ENCODE results near the gene SEC14L1. TPM values are rescaled to one million over a fixed set of nuclear protein-coding genes. Genes with fewer than 3 reads are reported as not detected.

Gene SEC14L1
- total and polyA plus RNA-seq, 2 of the 8 experiments (the other 6 are each of a cell fraction or from before 2014, with no cell fraction given): 27.2 to 74.4 TPM

- H2AFZ ChIP-seq (ENCODE audit: low read length): no peak overlapping the region
- H4K91ac ChIP-seq (replicated peaks; ENCODE audit: insufficient read length, low read length): no peak overlapping the region
- H3K56ac ChIP-seq (replicated peaks; ENCODE audit: insufficient read length, low read depth, low read length): no peak overlapping the region
- H2BK12ac ChIP-seq (ENCODE audit: low read depth, low read length): no peak overlapping the region
- H3K23me2 ChIP-seq (ENCODE audit: low read depth, low read length): no peaks in the 10 kb centered on the region
- H3K27me3 ChIP-seq (replicated peaks in 1 of 4; ENCODE audit: control insufficient read depth in 3 of 4, extremely low read depth in 1 of 4, insufficient read depth in 3 of 4, low read length in 3 of 4): no peaks in the 10 kb centered on the region
- H4K8ac ChIP-seq (ENCODE audit: extremely low read depth, insufficient read depth, low read length): peak overlapping the region; percentile 90
- peaks cover 3 to 4% of the 10 kb centered on the region in 2 experiments for H4K20me1 ChIP-seq (replicated peaks in 1 of 2; ENCODE audit: control insufficient read depth in 1 of 2, insufficient read depth in 2 of 2, low read length in 2 of 2)
- H4K5ac ChIP-seq (ENCODE audit: insufficient read length, low read depth, low read length): no peak overlapping the region
- POLR2A ChIA-PET (ENCODE audit: partially characterized antibody): interaction anchor here (0.6 to 1.6 kb wide), 7 partner anchors 10 to 293 kb away, joined by 3 to 5 read pairs (median 3); no protein-coding TSS in a partner anchor
- CTCF ChIA-PET (ENCODE audit: partially characterized antibody): interaction anchor here (0.7 to 3.6 kb wide), 8 partner anchors 11 to 96 kb away, joined by 3 to 17 read pairs (median 4); no protein-coding TSS in a partner anchor
- no peak for DNase-seq (ENCODE audit: low read depth in 1 of 2, low spot score in 2 of 2)
- no peak overlapping the region for H2BK120ac ChIP-seq (replicated peaks; ENCODE audit: low read depth, low read length)
- peaks cover 0 to 45% of the 10 kb centered on the region in 2 experiments; a peak in 2 of 4 replicates for H3K79me2 ChIP-seq (ENCODE audit: control insufficient read depth in 1 of 2, insufficient read depth in 2 of 2, low read length in 2 of 2)
- peaks cover 0 to 5% (median 0%) of the 10 kb centered on the region in 4 experiments; a peak in 2 of 7 replicates for H3K4me1 ChIP-seq (replicated peaks in 1 of 4; ENCODE audit: control insufficient read depth in 3 of 4, insufficient read depth in 4 of 4, low read length in 3 of 4)
- H2BK15ac ChIP-seq (ENCODE audit: low read length): no peak overlapping the region
- 91% methylated on average over 16 of the region's 16 CpGs; no CpG with 5 or more reads in 1 of the 2 experiments for WGBS, 2 experiments (ENCODE audit: extremely low coverage in 1 of 2, insufficient coverage in 1 of 2, insufficient read length in 1 of 2, insufficient replicate concordance in 2 of 2, low coverage in 1 of 2, low lambda C conversion rate in 2 of 2, missing lambda C conversion rate in 1 of 2)
- no peak overlapping the region for H2BK5ac ChIP-seq (ENCODE audit: low read depth, low read length)
- H3K36me3 ChIP-seq (ENCODE audit: control insufficient read depth in 2 of 4, insufficient read depth in 4 of 4, low read length in 3 of 4): no peaks in the 10 kb centered on the region
- FAIRE-seq: no peak
- H3K4me3 ChIP-seq (ENCODE audit: extremely low read depth in 1 of 4, insufficient read depth in 2 of 4, low read depth in 3 of 4, low read length in 4 of 4): no peak overlapping the region
- H3K27ac ChIP-seq (ENCODE audit: low read depth, low read length): no peak overlapping the region
- no peak overlapping the region for H2BK20ac ChIP-seq (ENCODE audit: low read length)
- no peak overlapping the region; a peak in 1 of 7 replicates for H3K9ac ChIP-seq (replicated peaks in 1 of 4; ENCODE audit: extremely low read depth in 1 of 4, low read depth in 3 of 4, low read length in 3 of 4)
- H3K4ac ChIP-seq (replicated peaks; ENCODE audit: insufficient read length, low read depth, low read length): no peak overlapping the region
- no peak overlapping the region for H3K14ac ChIP-seq (ENCODE audit: insufficient read length)
- H2AK5ac ChIP-seq (ENCODE audit: low read depth, low read length): no peak overlapping the region
- 0 out of 2 replicates have a peak, but pooled peaks cover 4% of the 10 kb centered on the region for H3K79me1 ChIP-seq (ENCODE audit: low read depth, low read length)
- no peak overlapping the region for H3K23ac ChIP-seq (ENCODE audit: insufficient read length)
- H3K18ac ChIP-seq (ENCODE audit: extremely low read depth, low read length): no peak overlapping the region
- no peaks in the 10 kb centered on the region; a peak in 1 of 4 replicates for H3K9me3 ChIP-seq (ENCODE audit: insufficient read depth in 2 of 2, low read depth in 1 of 2, low read length in 1 of 2)
- no peak overlapping the region for H3K4me2 ChIP-seq (ENCODE audit: insufficient read depth in 1 of 2, low read depth in 2 of 2, low read length in 2 of 2)
- TF ChIP-seq RFX5 (IDR thresholded peaks at IDR 0.05; ENCODE audit: borderline replicate concordance, low read depth, low read length) (no peak), ZNF274 (IDR thresholded peaks at IDR 0.05; ENCODE audit: borderline replicate concordance, extremely low read depth, low read length) (no peak), NRF1 (IDR thresholded peaks at IDR 0.05; ENCODE audit: low read depth, low read length) (no peak), POLR2A (IDR thresholded peaks at IDR 0.05; ENCODE audit: control extremely low read depth in 1 of 2, low read depth in 2 of 2, low read length in 2 of 2) (no peak), USF2 (IDR thresholded peaks at IDR 0.05; ENCODE audit: low read length) (no peak), GTF2F1 (IDR thresholded peaks at IDR 0.05; ENCODE audit: borderline replicate concordance, low read depth, low read length) (no peak), KDM1A (IDR thresholded peaks at IDR 0.05; ENCODE audit: borderline replicate concordance, low read length) (no peak), CHD2 (IDR thresholded peaks at IDR 0.05; ENCODE audit: low read length) (no peak), SIX5 (IDR thresholded peaks at IDR 0.05; ENCODE audit: low read depth, low read length) (no peak), RBBP5 (IDR thresholded peaks at IDR 0.05; ENCODE audit: borderline replicate concordance, low read depth, low read length) (no peak)
These were observed 41.7 kb downstream of the SEC14L1 start for GRCh38 chr17:77182205-77183172.
